CD4-positive, alpha-beta T cell treated with Interleukin-12 subunit alpha and Interleukin-12 subunit beta, for 1 hour (primary cell): ENCODE data around the gene FADS1.

ENCODE experiments used
- DNase-seq: peaks from one replicate; pipeline ENCODE4 v3.0.0-alpha.2; 2020

The FADS1 gene

GRCh38 chr11:61820174-61820573 lies 3.4 kb upstream of the FADS1 start:
- DNase-seq = no peak

GRCh38 chr11:61817471-61818202 lies 834 bp upstream of the FADS1 start:
- no peak for DNase-seq

GRCh38 chr11:61815790-61816735 lies 740 bp downstream of the FADS1 start:
- DNase-seq = peak; percentile 53

DNA sequence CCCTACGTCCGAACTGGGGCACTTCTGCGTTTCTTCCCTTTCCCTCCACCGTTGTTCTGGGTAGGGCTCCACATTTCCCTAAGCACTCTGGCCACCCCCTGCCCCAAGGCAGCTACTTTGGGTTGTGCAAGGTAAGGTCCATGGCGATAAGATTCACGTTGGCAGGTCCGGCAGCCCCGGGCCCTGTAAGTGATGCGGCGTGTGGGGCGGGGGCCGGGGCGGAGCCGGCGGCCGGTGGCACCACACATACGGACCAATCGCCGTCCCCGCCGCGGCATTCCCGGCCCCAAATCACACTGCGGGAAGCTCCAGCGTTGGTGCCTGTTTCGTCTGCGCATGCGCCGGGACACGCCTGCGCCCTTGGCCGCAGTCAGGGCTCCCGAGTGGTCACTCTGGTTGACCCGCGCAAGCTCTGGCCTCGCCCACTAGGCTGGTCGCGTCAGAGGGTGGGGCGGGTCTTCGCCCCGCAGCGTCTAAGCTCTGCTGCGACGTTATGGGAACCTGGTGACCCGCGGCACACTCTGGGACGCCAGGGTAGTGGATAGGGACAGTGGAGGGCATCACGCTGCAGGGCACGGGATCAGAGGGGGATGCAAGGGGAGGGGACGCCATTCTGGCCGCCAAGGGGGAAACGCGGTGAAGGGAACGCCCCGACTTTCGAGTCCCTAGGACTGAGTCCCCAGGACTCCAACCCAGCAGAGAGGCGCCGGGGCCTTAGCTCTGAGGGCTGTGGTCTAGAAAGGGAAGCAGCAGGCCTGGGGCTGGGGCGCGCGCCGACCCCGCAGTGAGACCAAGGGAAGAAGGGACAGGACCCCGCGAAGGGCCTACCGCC lies 1.6 kb downstream of the FADS1 start:
- DNase-seq = peak; percentile 44

DNA sequence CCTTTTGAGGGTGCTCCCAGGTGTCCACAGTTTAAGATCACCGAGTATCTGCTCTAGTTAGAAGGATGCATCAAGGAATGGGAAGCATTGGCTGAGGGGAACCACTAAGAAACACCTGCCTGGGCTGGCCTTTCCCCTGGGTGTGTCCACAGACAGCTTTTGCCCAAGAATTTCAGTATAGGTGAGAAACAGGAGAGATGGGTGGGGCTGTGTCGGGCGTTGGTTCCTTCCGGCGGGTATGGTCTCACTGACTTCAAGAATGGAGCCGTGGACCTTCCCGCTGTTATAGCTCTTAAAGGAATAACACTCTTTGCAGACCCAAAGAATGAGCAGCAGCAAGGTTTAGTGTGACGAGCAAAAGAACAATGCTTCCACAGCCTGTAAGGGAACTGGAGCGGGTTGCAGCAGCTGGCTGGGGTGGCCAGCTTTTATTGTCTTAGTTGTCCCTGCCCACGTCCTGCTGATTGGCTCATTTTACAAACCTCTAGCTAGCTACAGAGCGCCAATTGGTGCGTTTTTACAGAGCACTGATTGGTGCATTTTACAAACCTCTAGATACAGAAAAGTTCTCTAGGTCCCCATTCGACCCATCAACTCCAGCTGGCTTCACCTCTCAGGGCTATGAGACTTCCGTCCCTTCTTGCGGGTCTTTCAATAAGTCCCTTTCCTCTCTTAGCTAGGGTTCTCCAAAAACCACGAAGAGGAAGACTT lies 2.4 kb downstream of the FADS1 start:
- no peak for DNase-seq

DNA sequence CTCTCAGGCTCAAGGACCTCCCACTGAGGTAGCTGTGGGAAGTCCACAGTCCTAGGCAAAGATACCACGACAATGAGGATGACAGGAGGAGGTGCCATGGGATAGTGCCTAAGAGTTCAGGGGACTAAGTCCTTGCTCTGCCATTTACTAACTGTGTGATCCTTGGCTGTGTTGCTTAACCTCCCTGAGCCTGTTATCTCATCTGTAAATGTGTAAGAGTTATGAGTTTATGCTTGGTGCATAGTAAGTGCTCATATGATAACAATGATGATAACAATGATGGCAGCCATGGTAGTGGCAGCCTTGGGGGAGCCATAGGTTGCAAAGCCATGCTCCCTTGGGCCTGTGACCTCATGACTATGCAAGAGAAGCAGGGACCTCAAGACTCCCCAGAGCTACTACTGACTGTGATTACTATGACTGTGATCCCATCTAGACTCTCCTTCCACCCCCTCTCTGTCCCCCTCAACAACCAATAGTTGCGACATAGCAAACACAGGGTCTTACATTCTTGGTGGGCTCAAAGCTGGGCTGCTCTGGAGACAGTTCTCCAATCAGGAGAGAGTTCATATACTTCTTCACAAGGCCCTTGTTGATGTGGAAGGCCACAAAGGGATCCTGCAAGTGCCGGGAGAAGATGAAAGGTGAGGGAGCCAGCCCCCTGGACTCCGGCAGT lies 3.9 kb downstream of the FADS1 start:
- DNase-seq = no peak

DNA sequence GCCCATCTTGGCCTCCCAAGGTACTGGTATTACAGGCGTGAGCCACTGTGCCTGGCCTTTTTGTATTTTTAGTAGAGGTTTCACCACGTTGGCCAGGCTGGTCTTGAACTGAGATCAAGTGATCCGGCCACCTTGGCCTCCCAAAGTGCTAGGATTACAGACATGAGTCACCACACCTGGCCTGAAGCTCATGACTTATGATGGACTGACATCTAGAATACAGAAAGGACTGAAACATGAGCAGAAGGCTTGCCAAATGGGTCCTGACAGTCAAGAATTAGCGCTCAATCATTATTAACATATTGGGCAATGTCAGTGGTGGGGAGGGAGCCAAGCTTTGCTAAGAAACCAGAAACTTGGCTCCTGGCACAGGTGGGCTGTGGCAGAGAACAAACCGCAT lies 5.0 kb downstream of the FADS1 start:
- DNase-seq = no peak

- DNase-seq = no peak
These were observed 6.1 kb downstream of the FADS1 start for GRCh38 chr11:61810671-61811175.

- no peak for DNase-seq
These were observed 10.0 kb downstream of the FADS1 start for GRCh38 chr11:61806785-61807184.

DNA sequence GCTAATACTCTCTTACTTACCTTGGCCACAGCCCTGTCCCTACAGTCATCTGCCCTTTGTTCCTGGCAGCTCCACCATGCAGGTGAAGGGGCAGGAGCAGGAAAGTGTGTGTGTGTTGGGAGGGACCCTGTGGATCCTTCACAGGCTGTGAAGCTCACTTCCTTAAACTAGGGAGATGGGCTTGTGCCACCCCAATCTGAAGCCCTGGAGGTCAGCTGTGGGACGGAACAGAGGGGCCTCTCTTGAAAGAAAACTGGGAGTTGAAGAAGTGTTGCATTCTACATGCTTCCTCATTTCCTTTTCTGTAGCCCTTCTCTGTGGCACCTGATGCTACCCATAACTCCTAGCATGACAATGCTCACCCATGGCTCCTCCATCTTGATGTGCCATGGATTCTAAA lies 11.7 kb downstream of the FADS1 start:
- DNase-seq = no peak

DNA sequence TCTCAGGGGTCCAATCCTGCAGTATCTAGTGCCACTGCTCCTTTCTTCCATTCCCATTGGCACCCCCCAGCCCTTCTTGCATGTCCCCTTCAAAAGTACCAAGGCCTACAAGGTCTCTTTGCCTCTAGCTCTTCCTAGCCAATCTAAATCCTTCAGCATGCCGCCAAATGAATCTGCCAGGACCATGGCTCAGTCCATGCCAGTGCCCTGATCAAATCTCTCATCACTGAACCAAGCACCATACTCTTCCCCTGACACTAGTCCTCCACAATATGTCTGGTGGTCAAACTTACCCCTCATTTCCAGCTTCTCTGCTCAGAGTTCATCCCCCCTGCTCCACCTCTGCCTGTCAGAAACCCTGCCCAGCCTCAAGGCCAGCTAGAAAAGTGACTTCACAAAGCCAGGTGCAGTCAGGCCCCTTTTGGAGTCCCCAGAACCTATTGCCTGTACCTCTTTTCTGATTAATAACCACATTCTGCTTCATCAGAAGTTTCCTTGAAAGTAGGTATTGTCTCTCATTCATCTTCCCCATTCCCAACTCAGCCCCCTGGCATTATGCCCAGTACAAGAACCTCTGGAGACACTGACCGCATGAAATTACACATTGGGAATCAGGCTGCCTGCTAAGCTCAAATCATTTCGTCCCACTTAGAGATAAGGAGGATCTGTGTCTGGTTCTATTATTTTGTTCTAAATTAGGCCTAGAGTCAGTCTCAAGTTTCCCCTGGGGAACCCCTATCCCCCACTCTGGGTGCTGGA lies 12.7 kb downstream of the FADS1 start:
- DNase-seq = no peak

- DNase-seq = no peak
These were observed 14.2 kb downstream of the FADS1 start for GRCh38 chr11:61802605-61803004.

GRCh38 chr11:61800331-61801281 lies 16.2 kb downstream of the FADS1 start:
- no peak for DNase-seq

GRCh38 chr11:61799665-61800284 lies 17.0 kb downstream of the FADS1 start:
- DNase-seq = no peak

DNA sequence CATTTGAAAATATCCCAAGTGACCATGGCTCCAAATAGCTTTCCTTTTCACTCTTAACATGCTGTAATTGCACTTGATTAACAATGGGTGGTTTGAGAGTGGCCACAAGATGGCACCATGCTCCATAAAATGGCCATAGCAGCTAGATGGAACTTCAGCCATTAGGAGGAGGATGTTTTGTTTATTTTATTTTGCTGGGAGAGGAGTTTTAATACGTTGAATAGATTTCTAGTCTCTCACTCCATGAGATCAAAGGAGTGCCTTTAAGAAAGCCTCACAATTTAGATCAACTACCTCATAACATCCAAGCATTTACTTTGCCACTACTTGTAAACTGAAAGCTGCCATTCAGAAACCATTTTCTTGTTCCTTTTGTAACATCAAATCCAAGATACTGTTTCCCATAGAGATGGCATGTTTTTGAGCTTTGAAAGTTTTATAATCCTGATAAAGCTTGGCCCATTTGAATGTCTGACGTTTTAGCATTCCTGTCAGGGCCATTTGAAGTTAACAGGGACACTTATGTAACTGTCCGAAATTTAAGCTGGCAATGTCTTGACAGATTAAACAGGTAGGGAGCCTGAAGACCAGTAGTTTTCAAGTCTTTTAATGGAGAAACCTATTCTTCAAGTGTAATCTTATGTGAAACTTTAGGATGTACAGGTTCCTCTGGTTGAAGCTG lies 19.4 kb downstream of the FADS1 start:
- DNase-seq = peak; percentile 82

DNA sequence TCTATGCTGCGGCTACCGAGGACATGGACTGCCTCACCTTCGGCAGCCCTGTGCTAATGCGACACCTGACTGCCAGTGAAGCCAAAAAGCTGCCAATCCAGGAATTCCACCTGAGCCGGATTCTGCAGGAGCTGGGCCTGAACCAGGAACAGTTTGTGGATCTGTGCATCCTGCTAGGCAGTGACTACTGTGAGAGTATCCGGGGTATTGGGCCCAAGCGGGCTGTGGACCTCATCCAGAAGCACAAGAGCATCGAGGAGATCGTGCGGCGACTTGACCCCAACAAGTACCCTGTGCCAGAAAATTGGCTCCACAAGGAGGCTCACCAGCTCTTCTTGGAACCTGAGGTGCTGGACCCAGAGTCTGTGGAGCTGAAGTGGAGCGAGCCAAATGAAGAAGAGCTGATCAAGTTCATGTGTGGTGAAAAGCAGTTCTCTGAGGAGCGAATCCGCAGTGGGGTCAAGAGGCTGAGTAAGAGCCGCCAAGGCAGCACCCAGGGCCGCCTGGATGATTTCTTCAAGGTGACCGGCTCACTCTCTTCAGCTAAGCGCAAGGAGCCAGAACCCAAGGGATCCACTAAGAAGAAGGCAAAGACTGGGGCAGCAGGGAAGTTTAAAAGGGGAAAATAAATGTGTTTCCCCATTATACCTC lies 20.8 kb downstream of the FADS1 start:
- no peak for DNase-seq

DNA sequence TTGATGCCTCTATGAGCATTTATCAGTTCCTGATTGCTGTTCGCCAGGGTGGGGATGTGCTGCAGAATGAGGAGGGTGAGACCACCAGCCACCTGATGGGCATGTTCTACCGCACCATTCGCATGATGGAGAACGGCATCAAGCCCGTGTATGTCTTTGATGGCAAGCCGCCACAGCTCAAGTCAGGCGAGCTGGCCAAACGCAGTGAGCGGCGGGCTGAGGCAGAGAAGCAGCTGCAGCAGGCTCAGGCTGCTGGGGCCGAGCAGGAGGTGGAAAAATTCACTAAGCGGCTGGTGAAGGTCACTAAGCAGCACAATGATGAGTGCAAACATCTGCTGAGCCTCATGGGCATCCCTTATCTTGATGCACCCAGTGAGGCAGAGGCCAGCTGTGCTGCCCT lies 21.3 kb downstream of the FADS1 start:
- no peak for DNase-seq

GRCh38 chr11:61794579-61794978 lies 22.2 kb downstream of the FADS1 start:
- no peak for DNase-seq
